HCT116 (cell line): ENCODE data around the gene HDAC8. TPM values are rescaled to one million over a fixed set of nuclear protein-coding genes. Genes with fewer than 3 reads are reported as not detected.

Source experiments
- ATAC-seq: fragments of 200-7000 bp; cut with Tn5 transposase; 2 replicates; pipeline ENCODE4 v1.9.1; 2020; ENCODE audit warnings: mild to moderate bottlenecking, moderate library complexity
- BruUV-seq: library from RNA; stranded (reverse); fragments of 400-500 nt; replicated peaks from 2 replicates; lab custom pipeline; 2021; lab: Mats Ljungman, UMichigan
- CTCF ChIA-PET: fragments of 300-600 bp; sonication (Branson Sonifier 250); formaldehyde crosslinking; loops from one replicate; lab custom pipeline; 2021; ENCODE audit warnings: antibody characterized with exemption; lab: Charles Lee
- POLR2A ChIA-PET: fragments of 300-600, 350-600 bp; sonication (Branson Sonifier 250); formaldehyde crosslinking; loops from one replicate; lab custom pipeline; 2021; ENCODE audit warnings: antibody characterized with exemption; lab: Charles Lee
- RAD21 ChIA-PET, 2 experiments: fragments of 300-600 bp; sonication (Branson Sonifier 250); formaldehyde crosslinking; loops; one replicate each; lab custom pipeline; 2023; ENCODE audit warnings: low total read pairs in 2 of 2; ENCODE audit not compliant: uncharacterized antibody in 2 of 2, unreplicated experiment in 2 of 2, low non-redundant PET in 1 of 2; lab: Charles Lee
- DNase-seq: peaks from one replicate; pipeline ENCODE4 v3.0.0-alpha.2; 2010; ENCODE audit warnings: low read depth, low spot score
- H2AFZ ChIP-seq: fragments of 200-600 bp; shearing (Covaris generic), sonication (generic); 2 replicates; pipeline ENCODE4 v1.6.1; 2017; ENCODE audit warnings: low read depth, mixed run types, mixed read lengths, antibody characterized with exemption, low read length; ENCODE audit not compliant: poor library complexity, severe bottlenecking
- H3K27ac ChIP-seq: 2 replicates; pipeline ENCODE4 v1.5.1; 2012; ENCODE audit warnings: low read depth, low read length
- H3K27me3 ChIP-seq: fragments of 200-600 bp; sonication (generic); 2 replicates; pipeline ENCODE4 v1.6.1; 2016; ENCODE audit warnings: mixed run types, low read length, mixed read lengths; ENCODE audit not compliant: insufficient read depth
- H3K36me3 ChIP-seq, 2 experiments: fragments of 200-500 bp in 1 of 2; fragments of 200-600 bp in 1 of 2; sonication (Bioruptor generic) in 1 of 2; sonication (generic) in 1 of 2; 2 replicates each; pipeline versions ENCODE4 v1.5.1 to v1.6.1; 2014 to 2016; ENCODE audit warnings: low read length in 2 of 2, inconsistent platforms in 1 of 2, mixed read lengths in 1 of 2, mixed run types in 1 of 2; ENCODE audit not compliant: insufficient read depth in 2 of 2, control insufficient read depth in 1 of 2
- H3K4me1 ChIP-seq, 2 experiments: fragments of 200-600 bp in 1 of 2; sonication (generic) in 1 of 2; 2 replicates each; pipeline versions ENCODE4 v1.5.1 to v1.6.1; 2012 to 2017; ENCODE audit warnings: low read length in 2 of 2, inconsistent platforms in 1 of 2, mild to moderate bottlenecking in 1 of 2, mixed read lengths in 1 of 2, mixed run types in 1 of 2, moderate library complexity in 1 of 2; ENCODE audit not compliant: insufficient read depth in 2 of 2, control insufficient read depth in 1 of 2
- H3K4me2 ChIP-seq: fragments of 200-600 bp; sonication (generic); 2 replicates; pipeline ENCODE4 v1.6.1; 2017; ENCODE audit warnings: mixed run types, low read length, mixed read lengths
- H3K4me3 ChIP-seq, 2 experiments: fragments of 200-600 bp in 1 of 2; sonication (generic) in 1 of 2; replicated peaks in 1 of 2; 2 replicates each; pipeline ENCODE4 v1.5.1; 2011 to 2016; ENCODE audit warnings: low read length in 2 of 2, control low read depth in 1 of 2, low read depth in 1 of 2, mild to moderate bottlenecking in 1 of 2, mixed read lengths in 1 of 2, mixed run types in 1 of 2
- H3K79me2 ChIP-seq: fragments of 200-600 bp; sonication (generic); 2 replicates; pipeline ENCODE4 v1.6.1; 2017; ENCODE audit warnings: mild to moderate bottlenecking, mixed run types, low read length, moderate library complexity, mixed read lengths; ENCODE audit not compliant: insufficient read depth
- H3K9ac ChIP-seq: fragments of 200-600 bp; sonication (generic); 2 replicates; pipeline ENCODE4 v1.6.1; 2016; ENCODE audit warnings: low read length, mixed read lengths
- H3K9me2 ChIP-seq: fragments of 200-600 bp; sonication (generic), shearing (Covaris generic); 2 replicates; pipeline ENCODE4 v1.6.1; 2017; ENCODE audit warnings: mixed run types, mild to moderate bottlenecking, moderate library complexity; ENCODE audit not compliant: insufficient read depth
- H3K9me3 ChIP-seq, 2 experiments: fragments of 200-500 bp in 1 of 2; fragments of 200-600 bp in 1 of 2; sonication (Bioruptor generic) in 1 of 2; sonication (generic) in 1 of 2; 2 replicates each; pipeline ENCODE4 v1.6.1; 2014 to 2017; ENCODE audit warnings: low read length in 2 of 2, mixed read lengths in 2 of 2, inconsistent platforms in 1 of 2, low read depth in 1 of 2, mild to moderate bottlenecking in 1 of 2, mixed run types in 1 of 2, moderate library complexity in 1 of 2; ENCODE audit not compliant: control insufficient read depth in 1 of 2, insufficient read depth in 1 of 2
- H4K20me1 ChIP-seq: fragments of 200-600 bp; sonication (generic), shearing (Covaris generic); 2 replicates; pipeline ENCODE4 v1.6.1; 2017; ENCODE audit warnings: mixed run types, mild to moderate bottlenecking, moderate library complexity; ENCODE audit not compliant: insufficient read depth
- ATF3 ChIP-seq: IDR thresholded peaks from 2 replicates; pipeline ENCODE4 v1.6.1; 2012
- EZH2 ChIP-seq: fragments of 200-600 bp; sonication (generic); IDR thresholded peaks from 2 replicates; pipeline ENCODE4 v1.6.1; 2017; ENCODE audit warnings: antibody characterized with exemption, mixed run types
- POLR2AphosphoS5 ChIP-seq: IDR thresholded peaks from 2 replicates; pipeline ENCODE4 v1.6.1; 2011; ENCODE audit warnings: mild to moderate bottlenecking, low read depth, low read length, moderate library complexity
- SRF ChIP-seq: IDR thresholded peaks from 2 replicates; pipeline ENCODE4 v1.6.1; 2012; ENCODE audit warnings: low read depth
- ZBTB33 ChIP-seq: IDR thresholded peaks from 2 replicates; pipeline ENCODE4 v1.6.1; 2011; ENCODE audit warnings: mild to moderate bottlenecking, low read length, moderate library complexity; ENCODE audit not compliant: insufficient replicate concordance; ENCODE audit errors: extremely low read depth
- ZFX ChIP-seq: fragments of 450-650 bp; IDR thresholded peaks from 2 replicates; pipeline ENCODE4 v1.6.1; 2017
- intact Hi-C: fragments of 100-400 bp; cut with micrococcal nuclease; formaldehyde crosslinking; loops from 2 replicates; pipeline ENCODE4 v1.10.0; 2022
- total RNA-seq: library from RNA; stranded (reverse); gene quantifications from one replicate; pipeline ENCODE4 v1.2.1, GENCODE V29; 2021; ENCODE audit not compliant: unreplicated experiment

HDAC8 gene
- total RNA-seq, 1 experiment from 2014 or later, result 24.1 TPM

GRCh38 chrX:72532366-72532765 lies 40.3 kb downstream of the HDAC8 start:
- CTCF ChIA-PET, result no interaction called here

More at GRCh38 chrX:72532366-72532765, 40.3 kb downstream of the HDAC8 start:
- no peaks in the 10 kb centered on the region for H3K4me1 ChIP-seq
- no peaks in the 10 kb centered on the region for H3K9me3 ChIP-seq
- no peaks in the 10 kb centered on the region for H3K9me2 ChIP-seq
- no peak overlapping the region for H3K27ac ChIP-seq
- no peaks in the 10 kb centered on the region for H4K20me1 ChIP-seq
- H3K4me2 ChIP-seq, result no peak overlapping the region
- H3K4me3 ChIP-seq, result no peak overlapping the region
- no peak for DNase-seq
- TF ChIP-seq ATF3 (no peak), ZFX (no peak), SRF (no peak), ZBTB33 (no peak), EZH2 (no peak), POLR2AphosphoS5 (no peak)
- H3K36me3 ChIP-seq, result no peaks in the 10 kb centered on the region; a peak in 1 of 4 replicates
- POLR2A ChIA-PET, result no interaction called here
- RAD21 ChIA-PET, result no interaction called here
- no peak overlapping the region for H2AFZ ChIP-seq
- H3K9ac ChIP-seq, result no peak overlapping the region
- no TSS peak for BruUV-seq
- intact Hi-C loops, result no loop called here
- no peaks in the 10 kb centered on the region for H3K79me2 ChIP-seq
- no peaks in the 10 kb centered on the region for H3K27me3 ChIP-seq
- ATAC-seq, result no peak
